GM23338 (cell line): ENCODE data around the gene LMBRD1. TPM values are rescaled to one million over a fixed set of nuclear protein-coding genes. Genes with fewer than 3 reads are reported as not detected.

Experiments used
- ATAC-seq: fragments of 200-7000 bp; cut with Tn5 transposase; 3 replicates; pipeline ENCODE4 v1.9.1; 2020
- DNase-seq: peaks from one replicate; pipeline ENCODE4 v3.0.0-alpha.2; 2015; ENCODE audit warnings: low spot score
- H2AFZ ChIP-seq: fragments of 200-600 bp; sonication (generic); 2 replicates; pipeline ENCODE4 v1.8.0; 2016; ENCODE audit warnings: antibody characterized with exemption, mild to moderate bottlenecking, moderate library complexity
- H3F3A ChIP-seq: fragments of 200-600 bp; sonication (generic); replicated peaks from 2 replicates; pipeline ENCODE4 v1.8.0; 2017; ENCODE audit warnings: antibody characterized with exemption, mixed run types, low read depth
- H3K27ac ChIP-seq: fragments of 200-600 bp; sonication (generic); 2 replicates; pipeline ENCODE4 v1.6.1; 2016; ENCODE audit warnings: low read depth
- H3K27me3 ChIP-seq: fragments of 200-600 bp; sonication (generic); 2 replicates; pipeline ENCODE4 v1.8.0; 2016; ENCODE audit warnings: mild to moderate bottlenecking, mixed run types, moderate library complexity; ENCODE audit not compliant: insufficient read depth
- H3K36me3 ChIP-seq: fragments of 200-600 bp; sonication (generic); 2 replicates; pipeline ENCODE4 v1.8.0; 2016; ENCODE audit warnings: mild to moderate bottlenecking; ENCODE audit not compliant: insufficient read depth
- H3K4me1 ChIP-seq: fragments of 200-600 bp; sonication (generic); 2 replicates; pipeline ENCODE4 v1.8.0; 2016; ENCODE audit warnings: mild to moderate bottlenecking, moderate library complexity; ENCODE audit not compliant: insufficient read depth
- H3K4me2 ChIP-seq: fragments of 200-600 bp; sonication (generic); 2 replicates; pipeline ENCODE4 v1.7.1; 2017; ENCODE audit warnings: mixed run types
- H3K4me3 ChIP-seq: fragments of 200-600 bp; sonication (generic); 2 replicates; pipeline ENCODE4 v1.6.1; 2016; ENCODE audit warnings: mixed run types
- H3K79me2 ChIP-seq: fragments of 200-600 bp; sonication (generic); replicated peaks from 2 replicates; pipeline ENCODE4 v1.8.0; 2017; ENCODE audit warnings: mild to moderate bottlenecking; ENCODE audit not compliant: insufficient read depth
- H3K9me2 ChIP-seq: fragments of 200-600 bp; sonication (generic); 2 replicates; pipeline ENCODE4 v1.8.0; 2017; ENCODE audit not compliant: insufficient read depth
- H4K20me1 ChIP-seq: fragments of 200-600 bp; sonication (generic); replicated peaks from 2 replicates; pipeline ENCODE4 v1.8.0; 2017; ENCODE audit warnings: mild to moderate bottlenecking; ENCODE audit not compliant: insufficient read depth
- H3K27ac Mint-ChIP-seq: 2 replicates; pipeline ENCODE4 v1.8.0; 2020; ENCODE audit warnings: inconsistent platforms, mild to moderate bottlenecking, moderate library complexity, mixed read lengths
- H3K27me3 Mint-ChIP-seq: 3 replicates; pipeline ENCODE4 v1.8.0; 2022; ENCODE audit warnings: low read depth, mild to moderate bottlenecking, moderate library complexity, mixed read lengths, inconsistent platforms; ENCODE audit not compliant: insufficient read depth, poor library complexity
- H3K36me3 Mint-ChIP-seq: 3 replicates; pipeline ENCODE4 v1.8.0; 2021; ENCODE audit warnings: low read depth, mild to moderate bottlenecking, inconsistent platforms, moderate library complexity, mixed read lengths
- H3K4me1 Mint-ChIP-seq: 3 replicates; pipeline ENCODE4 v1.8.0; 2020; ENCODE audit warnings: mild to moderate bottlenecking, inconsistent platforms, mixed read lengths
- H3K4me3 Mint-ChIP-seq: 3 replicates; pipeline ENCODE4 v1.8.0; 2021; ENCODE audit warnings: moderate library complexity, mild to moderate bottlenecking, inconsistent platforms, mixed read lengths
- H3K9me3 Mint-ChIP-seq: 3 replicates; pipeline ENCODE4 v1.8.0; 2020; ENCODE audit warnings: moderate library complexity, mild to moderate bottlenecking, inconsistent platforms, mixed read lengths
- CREB1 ChIP-seq: fragments of 250-450 bp; sonication (Bioruptor Pico); IDR thresholded peaks from 2 replicates; pipeline ENCODE4 v1.5.0; 2020; ENCODE audit warnings: low read depth, mild to moderate bottlenecking, moderate library complexity
- JUNB ChIP-seq: IDR thresholded peaks from one replicate; pipeline ENCODE4 v1.6.1; 2016; ENCODE audit warnings: antibody characterized with exemption; ENCODE audit not compliant: unreplicated experiment
- polyA plus RNA-seq: library from polyadenylated mRNA; unstranded; fragments of >200 nt; fragmentation: Nextera tagmentation; extraction: Ambion mirVana; gene quantifications from 2 replicates; pipeline ENCODE4 v1.2.1, GENCODE V29; 2016
- total RNA-seq: library from RNA; depleted of rRNA; stranded (reverse); fragments of >200 nt; shearing (Covaris generic); gene quantifications from 2 replicates; pipeline ENCODE4 v1.2.3, GENCODE V29; 2014
- TF ChIP-seq, protein P1 (sequence below): fragments of 250-450 bp; sonication (Bioruptor Pico); IDR thresholded peaks from 2 replicates; pipeline ENCODE4 v1.5.0; 2020; ENCODE audit warnings: mild to moderate bottlenecking, moderate library complexity
- TF ChIP-seq, protein P2 (sequence below), 2 experiments: fragments of 200-600 bp in 1 of 2; sonication (generic) in 1 of 2; conservative IDR thresholded peaks; 2 replicates each; pipeline versions ENCODE4 v1.5.1 to v1.6.1; 2016 to 2017; ENCODE audit warnings: antibody characterized with exemption in 2 of 2, low read depth in 2 of 2, mild to moderate bottlenecking in 2 of 2, moderate library complexity in 1 of 2

LMBRD1 gene
- total and polyA plus RNA-seq, 2 experiments from 2014 or later = 20.3 to 21.0 TPM

DNA sequence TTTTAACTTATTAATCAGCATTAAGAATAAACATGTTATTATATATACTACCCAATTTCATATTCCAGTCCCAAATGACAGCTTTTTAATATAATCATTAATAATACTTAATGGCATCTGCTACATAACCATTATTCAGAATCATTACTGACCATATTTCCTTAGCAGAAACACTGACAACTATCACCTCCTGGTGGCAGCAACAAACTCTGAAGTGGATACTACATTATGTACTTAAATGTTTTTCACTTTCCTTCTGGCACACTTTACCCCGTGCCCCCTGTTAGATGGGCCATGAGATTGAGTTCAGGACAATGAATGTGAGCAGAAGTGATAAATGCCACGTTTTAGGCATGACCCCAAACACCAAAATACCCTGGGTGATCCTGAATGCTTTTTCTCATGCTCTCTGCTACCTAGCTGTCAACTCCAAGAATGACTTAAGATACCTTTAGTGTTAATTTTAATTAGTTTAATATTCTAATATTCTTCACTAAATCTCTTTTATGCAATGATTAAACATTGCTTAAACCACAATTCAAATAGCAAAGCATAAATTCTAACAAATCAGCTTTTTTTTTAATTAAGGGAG, 77.1 kb downstream of the LMBRD1 start:
- no peak overlapping the region for H3K27ac ChIP-seq
- Mint-ChIP-seq H3K4me1 (no peaks in the 10 kb centered on the region), H3K27me3 (no peaks in the 10 kb centered on the region), H3K9me3 (no peaks in the 10 kb centered on the region), H3K4me3 (no peak overlapping the region), H3K36me3 (peaks cover 6% of the 10 kb centered on the region; the same call in 2 of the 3 replicates), H3K27ac (no peak overlapping the region)
- H3K36me3 ChIP-seq = no peaks in the 10 kb centered on the region; the same call in 1 of the 2 replicates
- no peak overlapping the region for H3K4me2 ChIP-seq
- no peaks in the 10 kb centered on the region for H3K4me1 ChIP-seq
- H4K20me1 ChIP-seq = no peaks in the 10 kb centered on the region
- ATAC-seq = no peak
- H3K4me3 ChIP-seq = no peak overlapping the region
- H2AFZ ChIP-seq = no peak overlapping the region
- TF ChIP-seq JUNB (no peak), CREB1 (CRISPR knock-in tag) (no peak)
- TF ChIP-seq, protein P1, sequence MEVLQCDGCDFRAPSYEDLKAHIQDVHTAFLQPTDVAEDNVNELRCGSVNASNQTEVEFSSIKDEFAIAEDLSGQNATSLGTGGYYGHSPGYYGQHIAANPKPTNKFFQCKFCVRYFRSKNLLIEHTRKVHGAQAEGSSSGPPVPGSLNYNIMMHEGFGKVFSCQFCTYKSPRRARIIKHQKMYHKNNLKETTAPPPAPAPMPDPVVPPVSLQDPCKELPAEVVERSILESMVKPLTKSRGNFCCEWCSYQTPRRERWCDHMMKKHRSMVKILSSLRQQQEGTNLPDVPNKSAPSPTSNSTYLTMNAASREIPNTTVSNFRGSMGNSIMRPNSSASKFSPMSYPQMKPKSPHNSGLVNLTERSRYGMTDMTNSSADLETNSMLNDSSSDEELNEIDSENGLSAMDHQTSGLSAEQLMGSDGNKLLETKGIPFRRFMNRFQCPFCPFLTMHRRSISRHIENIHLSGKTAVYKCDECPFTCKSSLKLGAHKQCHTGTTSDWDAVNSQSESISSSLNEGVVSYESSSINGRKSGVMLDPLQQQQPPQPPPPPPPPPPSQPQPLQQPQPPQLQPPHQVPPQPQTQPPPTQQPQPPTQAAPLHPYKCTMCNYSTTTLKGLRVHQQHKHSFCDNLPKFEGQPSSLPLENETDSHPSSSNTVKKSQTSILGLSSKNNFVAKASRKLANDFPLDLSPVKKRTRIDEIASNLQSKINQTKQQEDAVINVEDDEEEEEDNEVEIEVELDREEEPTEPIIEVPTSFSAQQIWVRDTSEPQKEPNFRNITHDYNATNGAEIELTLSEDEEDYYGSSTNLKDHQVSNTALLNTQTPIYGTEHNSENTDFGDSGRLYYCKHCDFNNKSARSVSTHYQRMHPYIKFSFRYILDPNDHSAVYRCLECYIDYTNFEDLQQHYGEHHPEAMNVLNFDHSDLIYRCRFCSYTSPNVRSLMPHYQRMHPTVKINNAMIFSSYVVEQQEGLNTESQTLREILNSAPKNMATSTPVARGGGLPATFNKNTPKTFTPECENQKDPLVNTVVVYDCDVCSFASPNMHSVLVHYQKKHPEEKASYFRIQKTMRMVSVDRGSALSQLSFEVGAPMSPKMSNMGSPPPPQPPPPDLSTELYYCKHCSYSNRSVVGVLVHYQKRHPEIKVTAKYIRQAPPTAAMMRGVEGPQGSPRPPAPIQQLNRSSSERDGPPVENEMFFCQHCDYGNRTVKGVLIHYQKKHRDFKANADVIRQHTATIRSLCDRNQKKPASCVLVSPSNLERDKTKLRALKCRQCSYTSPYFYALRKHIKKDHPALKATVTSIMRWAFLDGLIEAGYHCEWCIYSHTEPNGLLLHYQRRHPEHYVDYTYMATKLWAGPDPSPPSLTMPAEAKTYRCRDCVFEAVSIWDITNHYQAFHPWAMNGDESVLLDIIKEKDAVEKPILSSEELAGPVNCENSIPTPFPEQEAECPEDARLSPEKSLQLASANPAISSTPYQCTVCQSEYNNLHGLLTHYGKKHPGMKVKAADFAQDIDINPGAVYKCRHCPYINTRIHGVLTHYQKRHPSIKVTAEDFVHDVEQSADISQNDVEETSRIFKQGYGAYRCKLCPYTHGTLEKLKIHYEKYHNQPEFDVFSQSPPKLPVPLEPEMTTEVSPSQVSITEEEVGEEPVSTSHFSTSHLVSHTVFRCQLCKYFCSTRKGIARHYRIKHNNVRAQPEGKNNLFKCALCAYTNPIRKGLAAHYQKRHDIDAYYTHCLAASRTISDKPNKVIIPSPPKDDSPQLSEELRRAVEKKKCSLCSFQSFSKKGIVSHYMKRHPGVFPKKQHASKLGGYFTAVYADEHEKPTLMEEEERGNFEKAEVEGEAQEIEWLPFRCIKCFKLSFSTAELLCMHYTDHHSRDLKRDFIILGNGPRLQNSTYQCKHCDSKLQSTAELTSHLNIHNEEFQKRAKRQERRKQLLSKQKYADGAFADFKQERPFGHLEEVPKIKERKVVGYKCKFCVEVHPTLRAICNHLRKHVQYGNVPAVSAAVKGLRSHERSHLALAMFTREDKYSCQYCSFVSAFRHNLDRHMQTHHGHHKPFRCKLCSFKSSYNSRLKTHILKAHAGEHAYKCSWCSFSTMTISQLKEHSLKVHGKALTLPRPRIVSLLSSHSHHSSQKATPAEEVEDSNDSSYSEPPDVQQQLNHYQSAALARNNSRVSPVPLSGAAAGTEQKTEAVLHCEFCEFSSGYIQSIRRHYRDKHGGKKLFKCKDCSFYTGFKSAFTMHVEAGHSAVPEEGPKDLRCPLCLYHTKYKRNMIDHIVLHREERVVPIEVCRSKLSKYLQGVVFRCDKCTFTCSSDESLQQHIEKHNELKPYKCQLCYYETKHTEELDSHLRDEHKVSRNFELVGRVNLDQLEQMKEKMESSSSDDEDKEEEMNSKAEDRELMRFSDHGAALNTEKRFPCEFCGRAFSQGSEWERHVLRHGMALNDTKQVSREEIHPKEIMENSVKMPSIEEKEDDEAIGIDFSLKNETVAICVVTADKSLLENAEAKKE (CRISPR knock-in tag) = no peak
- TF ChIP-seq, protein P2, sequence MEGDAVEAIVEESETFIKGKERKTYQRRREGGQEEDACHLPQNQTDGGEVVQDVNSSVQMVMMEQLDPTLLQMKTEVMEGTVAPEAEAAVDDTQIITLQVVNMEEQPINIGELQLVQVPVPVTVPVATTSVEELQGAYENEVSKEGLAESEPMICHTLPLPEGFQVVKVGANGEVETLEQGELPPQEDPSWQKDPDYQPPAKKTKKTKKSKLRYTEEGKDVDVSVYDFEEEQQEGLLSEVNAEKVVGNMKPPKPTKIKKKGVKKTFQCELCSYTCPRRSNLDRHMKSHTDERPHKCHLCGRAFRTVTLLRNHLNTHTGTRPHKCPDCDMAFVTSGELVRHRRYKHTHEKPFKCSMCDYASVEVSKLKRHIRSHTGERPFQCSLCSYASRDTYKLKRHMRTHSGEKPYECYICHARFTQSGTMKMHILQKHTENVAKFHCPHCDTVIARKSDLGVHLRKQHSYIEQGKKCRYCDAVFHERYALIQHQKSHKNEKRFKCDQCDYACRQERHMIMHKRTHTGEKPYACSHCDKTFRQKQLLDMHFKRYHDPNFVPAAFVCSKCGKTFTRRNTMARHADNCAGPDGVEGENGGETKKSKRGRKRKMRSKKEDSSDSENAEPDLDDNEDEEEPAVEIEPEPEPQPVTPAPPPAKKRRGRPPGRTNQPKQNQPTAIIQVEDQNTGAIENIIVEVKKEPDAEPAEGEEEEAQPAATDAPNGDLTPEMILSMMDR (conservative IDR thresholded peaks at IDR 0.05; ENCODE audit: low read depth in 2 of 2) = peak; percentile 53 to 60
- no peaks in the 10 kb centered on the region for H3K79me2 ChIP-seq
- no peaks in the 10 kb centered on the region for H3F3A ChIP-seq
- no peaks in the 10 kb centered on the region for H3K9me2 ChIP-seq
- no peaks in the 10 kb centered on the region for H3K27me3 ChIP-seq
- peak; percentile 35 for DNase-seq
